Small intestine (tissue), 7 donors: ENCODE results near the gene SF3A2. TPM values are rescaled to one million over a fixed set of nuclear protein-coding genes. Genes with fewer than 3 reads are reported as not detected.

Experiments used
- DNase-seq, 2 donors: peaks; one replicate each; pipeline versions ENCODE4 v3.0.0 to v3.0.0-alpha.2; 2013
- FAIRE-seq: peaks from 2 replicates; lab custom pipeline; 2012; peaks lifted over from hg19 to GRCh38; lab: Jason Lieb, UNC
- H3K27ac ChIP-seq, 3 donors: one replicate each; pipeline ENCODE4 v1.5.1; 2013; ENCODE audit warnings: low read length in 2 of 3, mild to moderate bottlenecking in 2 of 3, control low read depth in 1 of 3, inconsistent platforms in 1 of 3, low read depth in 1 of 3, moderate library complexity in 1 of 3
- H3K27me3 ChIP-seq, 3 donors: one replicate each; pipeline ENCODE4 v1.6.1; 2013; ENCODE audit warnings: low read length in 3 of 3, inconsistent platforms in 1 of 3; ENCODE audit not compliant: control insufficient read depth in 3 of 3, insufficient read depth in 3 of 3
- H3K36me3 ChIP-seq, 3 donors: one replicate each; pipeline ENCODE4 v1.6.1; 2013; ENCODE audit warnings: low read length in 3 of 3, inconsistent platforms in 1 of 3, low read depth in 1 of 3, mild to moderate bottlenecking in 1 of 3, moderate library complexity in 1 of 3; ENCODE audit not compliant: control insufficient read depth in 3 of 3, insufficient read depth in 2 of 3
- H3K4me1 ChIP-seq, 3 donors: one replicate each; pipeline ENCODE4 v1.6.1; 2013; ENCODE audit warnings: low read length in 2 of 3, inconsistent platforms in 1 of 3, low read depth in 1 of 3, mild to moderate bottlenecking in 1 of 3, moderate library complexity in 1 of 3; ENCODE audit not compliant: control insufficient read depth in 3 of 3, insufficient read depth in 2 of 3
- H3K4me3 ChIP-seq, 3 donors: one replicate each; pipeline ENCODE4 v1.5.1; 2013; ENCODE audit warnings: low read length in 3 of 3, control low read depth in 1 of 3, inconsistent platforms in 1 of 3, low read depth in 1 of 3, mild to moderate bottlenecking in 1 of 3, moderate library complexity in 1 of 3
- H3K9me3 ChIP-seq, 2 donors: one replicate each; pipeline ENCODE4 v1.6.1; 2013; ENCODE audit warnings: low read depth in 1 of 2, low read length in 1 of 2; ENCODE audit not compliant: control insufficient read depth in 2 of 2, insufficient read depth in 1 of 2
- WGBS, 3 donors: extraction: QIAGEN DNeasy Blood & Tissue Kit; methylation state at CpG; one replicate each; pipeline ENCODE4 v1.1.7; 2013; 5-methylcytosine and 5-hydroxymethylcytosine counted together
- polyA plus RNA-seq, 4 donors: library from polyadenylated mRNA; stranded (reverse) in 3 of 4; unstranded in 1 of 4; fragments of 200-250 nt in 3 of 4; fragments of 120-200 nt in 1 of 4; gene quantifications; one replicate each; pipeline versions ENCODE4 v1.2.1 to v1.2.3, GENCODE V29; 2013
- donor health status: healthy with polysubstance abuse.
- donor health status: control.
- donor health status: control.
- donor health status: Bipolar disorder and iron deficiency.
- donor health status: healthy.

Gene SF3A2
- polyA plus RNA-seq, 4 donors: 31.8 to 71.5 (median 40.3) TPM

DNA sequence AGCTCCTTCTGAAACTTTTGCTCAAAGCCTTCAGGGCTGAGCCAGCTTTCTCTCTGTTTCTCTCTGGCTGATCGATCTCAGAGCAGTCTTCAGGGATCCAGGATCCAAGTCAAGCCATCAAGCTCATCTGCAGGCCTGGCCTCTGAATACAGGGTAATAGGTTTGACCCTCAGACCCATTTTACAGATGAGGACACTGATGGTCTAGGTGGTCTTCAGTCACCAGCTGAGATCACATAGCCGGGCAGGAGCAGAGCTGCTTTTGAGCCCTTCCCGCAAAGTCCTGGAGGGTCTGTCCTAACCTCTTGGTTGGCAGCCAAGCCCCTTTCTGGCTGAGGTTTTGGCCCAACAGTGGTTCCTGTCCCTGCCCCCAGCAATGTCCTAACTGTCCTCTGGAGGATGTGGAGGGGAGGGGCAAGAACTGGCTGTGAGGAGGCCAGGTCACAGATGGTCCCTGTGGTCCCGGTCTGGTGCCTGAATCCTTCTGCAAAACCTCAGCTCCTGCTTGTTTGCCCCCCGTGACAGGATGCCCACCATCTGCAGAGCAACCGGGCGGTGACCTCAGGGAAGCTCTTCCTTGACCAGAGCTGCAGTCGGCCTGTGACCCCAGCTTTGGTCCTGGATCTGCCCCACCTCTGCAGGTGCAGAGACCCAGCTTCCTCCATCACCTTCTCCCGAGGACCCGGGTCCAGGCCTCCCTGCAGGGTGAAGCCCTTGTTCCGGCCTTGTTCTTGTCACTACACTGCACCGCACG is 51.1 kb downstream of the SF3A2 start:
- peaks cover 0 to 3% (median 0%) of the 10 kb centered on the region in 3 donors for H3K4me1 ChIP-seq
- H3K27me3 ChIP-seq: peaks cover 13 to 75% (median 21%) of the 10 kb centered on the region in 3 donors
- WGBS, 3 donors: 56 to 72% (median 63%) methylated on average over 13 of the region's 13 CpGs
- H3K4me3 ChIP-seq: no peak overlapping the region
- H3K36me3 ChIP-seq: no peaks in the 10 kb centered on the region
- no peak for DNase-seq
- no peak overlapping the region for H3K27ac ChIP-seq
- FAIRE-seq: no peak
- no peaks in the 10 kb centered on the region for H3K9me3 ChIP-seq

DNA sequence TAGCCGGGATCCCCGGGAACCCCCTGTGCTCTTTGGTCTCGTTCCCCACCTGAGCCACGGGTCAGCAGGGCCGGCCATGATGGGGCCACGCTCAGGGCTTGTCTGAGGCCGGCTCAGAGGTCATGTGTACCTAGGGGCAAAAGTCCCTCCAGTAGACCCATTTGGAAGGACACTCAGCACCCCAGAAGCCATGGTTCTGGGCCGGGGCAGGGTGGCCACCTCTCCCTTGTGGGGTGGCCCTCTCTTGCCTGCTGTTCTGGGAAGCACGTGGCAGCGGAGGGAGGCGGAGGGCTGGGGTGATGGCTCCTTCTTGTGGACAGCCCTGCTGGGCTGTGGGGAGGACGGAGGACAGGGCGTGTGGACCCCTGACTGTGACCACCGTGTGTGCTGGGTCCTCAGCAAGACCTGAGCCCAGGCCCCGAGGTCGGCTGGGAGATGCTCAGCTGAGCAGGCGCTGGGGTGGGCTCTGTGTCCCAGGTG is 51.8 kb downstream of the SF3A2 start:
- no peak for DNase-seq
- Histone ChIP-seq H3K9me3 (no peaks in the 10 kb centered on the region), H3K4me1 (peaks cover 0 to 3% (median 0%) of the 10 kb centered on the region in 3 donors), H3K4me3 (no peak overlapping the region), H3K27me3 (peaks cover 13 to 72% (median 23%) of the 10 kb centered on the region in 3 donors), H3K27ac (no peak overlapping the region), H3K36me3 (no peaks in the 10 kb centered on the region)
- no peak for FAIRE-seq
- 39 to 79% (median 54%) methylated on average over 15 to 17 of the region's 17 CpGs for WGBS, 3 donors

DNA sequence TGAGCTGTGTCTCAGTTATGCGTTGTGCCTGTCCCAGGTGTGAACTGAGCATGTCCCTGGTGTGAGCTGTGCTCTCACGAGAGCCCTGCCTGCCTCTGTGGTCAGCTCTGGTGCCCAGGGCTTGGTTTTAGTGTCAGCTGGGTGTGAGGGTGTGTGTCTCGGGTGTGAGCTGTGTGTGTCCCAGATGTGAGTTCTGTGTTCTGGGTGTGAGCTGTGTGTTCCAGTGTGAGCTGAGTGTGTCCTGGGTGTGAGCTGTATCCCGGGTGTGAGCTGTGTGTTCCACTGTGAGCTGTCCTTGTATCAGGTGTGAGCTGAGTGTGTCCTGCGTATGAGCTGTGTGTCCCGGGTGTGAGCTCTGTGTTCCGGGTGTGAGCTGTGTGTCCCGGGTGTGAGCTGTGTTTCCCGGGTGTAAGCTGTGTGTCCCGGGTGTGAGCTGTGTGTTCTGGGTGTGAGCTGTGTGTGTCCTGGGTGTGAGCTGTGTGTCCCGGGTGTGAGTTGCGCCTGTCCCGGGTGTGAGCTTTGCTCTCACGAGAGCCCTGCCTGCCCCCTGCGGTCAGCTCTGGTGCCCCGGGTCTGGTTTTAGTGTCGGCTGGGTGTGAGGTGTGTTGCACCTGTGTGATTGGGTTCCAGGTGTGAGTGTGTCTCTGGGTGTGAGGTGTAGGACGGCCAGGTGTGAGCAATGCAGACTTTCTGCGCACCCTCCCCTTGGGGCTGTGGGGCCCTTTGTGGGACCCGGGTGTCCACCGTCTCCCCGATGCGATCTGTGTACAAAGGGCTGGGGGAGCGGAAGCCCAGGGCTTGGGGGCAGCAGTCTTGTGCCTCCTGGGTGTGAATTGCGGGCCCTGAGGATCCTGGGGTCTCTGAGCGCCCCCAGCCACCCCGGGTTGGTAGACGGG is 52.4 kb downstream of the SF3A2 start:
- WGBS, 3 donors: 28 to 46% (median 29%) methylated on average over 27 to 28 of the region's 28 CpGs
- H3K9me3 ChIP-seq: no peaks in the 10 kb centered on the region
- no peak overlapping the region for H3K4me3 ChIP-seq
- no peaks in the 10 kb centered on the region for H3K36me3 ChIP-seq
- peak overlapping the region in 1 of 3 donors; percentile 52 for H3K27ac ChIP-seq
- FAIRE-seq (no peak), DNase-seq (no peak)
- peaks cover 13 to 79% (median 26%) of the 10 kb centered on the region in 3 donors for H3K27me3 ChIP-seq
- H3K4me1 ChIP-seq: peaks cover 0 to 3% (median 0%) of the 10 kb centered on the region in 3 donors

GRCh38 chr19:2289714-2290435 is 53.3 kb downstream of the SF3A2 start:
- Histone ChIP-seq H3K9me3 (no peaks in the 10 kb centered on the region), H3K27me3 (peaks cover 13 to 87% (median 26%) of the 10 kb centered on the region in 3 donors), H3K4me1 (peaks cover 0 to 3% (median 0%) of the 10 kb centered on the region in 3 donors), H3K4me3 (peak overlapping the region in 2 of 3 donors; percentile 40 to 55), H3K27ac (peak overlapping the region in 1 of 3 donors; percentile 63), H3K36me3 (no peaks in the 10 kb centered on the region)
- DNase-seq: peak in 1 of 2 donors; percentile 41
- FAIRE-seq: no peak
- 1% methylated on average over 51 to 74 of the region's 74 CpGs for WGBS, 3 donors

DNA sequence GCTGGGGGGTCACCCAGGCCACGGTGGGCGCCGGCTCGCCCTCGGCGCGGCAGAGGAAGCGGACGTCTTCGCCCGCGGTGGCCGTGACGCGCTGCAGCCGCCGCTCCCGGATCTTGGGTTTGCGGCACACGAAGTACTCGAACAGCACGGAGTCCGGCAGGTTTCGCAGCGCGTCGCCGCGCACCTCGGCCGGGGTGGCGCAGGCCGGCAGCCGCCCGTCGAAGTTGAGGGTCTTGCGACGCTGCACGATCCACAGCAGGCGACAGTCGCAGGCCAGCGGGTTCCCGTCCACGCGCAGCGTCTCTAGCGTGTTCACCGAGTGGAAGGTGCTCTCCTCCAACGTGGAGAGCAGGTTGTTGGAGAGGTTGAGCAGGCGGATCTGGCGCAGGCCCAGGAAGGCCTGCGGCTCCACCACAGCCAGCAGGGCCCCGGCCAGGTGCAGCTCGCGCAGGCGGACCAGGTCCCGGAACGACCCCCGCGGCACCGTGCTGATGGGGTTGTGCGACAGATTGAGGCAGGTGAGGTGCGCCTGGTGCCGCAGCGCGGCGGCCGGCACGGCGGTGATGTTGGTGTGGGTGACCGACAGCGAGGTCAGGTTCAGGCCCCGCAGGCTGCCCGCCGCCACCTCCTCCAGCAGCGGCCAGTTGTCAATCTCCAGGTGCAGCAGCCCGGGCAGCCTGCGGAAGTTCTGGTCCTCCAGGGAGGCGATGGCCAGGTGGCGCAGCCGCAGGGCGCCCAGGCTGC is 54.0 kb downstream of the SF3A2 start:
- FAIRE-seq (no peak), DNase-seq (peak in 1 of 2 donors; percentile 44)
- 2 to 3% (median 3%) methylated on average over 57 to 82 of the region's 82 CpGs for whole genome bisulfite sequencing, 3 donors
- peaks cover 0 to 3% (median 0%) of the 10 kb centered on the region in 3 donors for H3K4me1 ChIP-seq
- no peaks in the 10 kb centered on the region for H3K36me3 ChIP-seq
- no peaks in the 10 kb centered on the region for H3K9me3 ChIP-seq
- peaks cover 13 to 91% (median 26%) of the 10 kb centered on the region in 3 donors for H3K27me3 ChIP-seq
- peak overlapping the region in 1 of 3 donors; percentile 63 for H3K27ac ChIP-seq
- H3K4me3 ChIP-seq: peak overlapping the region in 2 of 3 donors; percentile 40 to 55

GRCh38 chr19:2291185-2291751 is 54.6 kb downstream of the SF3A2 start:
- 13 to 22% (median 20%) methylated on average over 58 to 67 of the region's 67 CpGs for WGBS, 3 donors
- peaks cover 17 to 91% (median 26%) of the 10 kb centered on the region in 3 donors for H3K27me3 ChIP-seq
- no peak for FAIRE-seq
- H3K27ac ChIP-seq: no peak overlapping the region
- no peaks in the 10 kb centered on the region for H3K9me3 ChIP-seq
- peaks cover 0 to 3% (median 0%) of the 10 kb centered on the region in 3 donors for H3K4me1 ChIP-seq
- H3K4me3 ChIP-seq: peak overlapping the region in 2 of 3 donors; percentile 40 to 55
- peak in 1 of 2 donors; percentile 46 for DNase-seq
- no peaks in the 10 kb centered on the region for H3K36me3 ChIP-seq

GRCh38 chr19:2294687-2295335 is 58.2 kb downstream of the SF3A2 start:
- peaks cover 0 to 3% (median 0%) of the 10 kb centered on the region in 3 donors for H3K4me1 ChIP-seq
- no peak overlapping the region for H3K27ac ChIP-seq
- no peaks in the 10 kb centered on the region for H3K9me3 ChIP-seq
- H3K27me3 ChIP-seq: peaks cover 17 to 59% (median 17%) of the 10 kb centered on the region in 3 donors
- WGBS, 3 donors: 12 to 36% (median 34%) methylated on average over 23 to 26 of the region's 26 CpGs
- H3K36me3 ChIP-seq: no peaks in the 10 kb centered on the region
- FAIRE-seq (no peak), DNase-seq (no peak)
- H3K4me3 ChIP-seq: no peak overlapping the region
